ENCODE data around the gene GPX8. TPM values are rescaled to one million over a fixed set of nuclear protein-coding genes. Genes with fewer than 3 reads are reported as not detected.

Gene GPX8
- total and polyA plus RNA-seq, 4 donors, result 0.68 to 1.2 (median 1.0) TPM

GRCh38 chr5:55172051-55172899 lies 12.3 kb downstream of the GPX8 start:
- 8% methylated on average over 15 of the region's 15 CpGs for WGBS
- peak; percentile 53 for DNase-seq (ENCODE audit: low spot score)
- H3K27me3 ChIP-seq (ENCODE audit: control insufficient read depth in 4 of 4, insufficient read depth in 4 of 4, low read length in 3 of 4), result peaks cover 0 to 10% (median 3%) of the 10 kb centered on the region in 4 donors

More at GRCh38 chr5:55172051-55172899, 12.3 kb downstream of the GPX8 start:
- Histone ChIP-seq H3K4me3 (ENCODE audit: low read depth in 1 of 3, low read length in 3 of 3) (peak overlapping the region; percentile 37 to 57 (median 55)), H3K36me3 (ENCODE audit: control insufficient read depth in 4 of 4, insufficient read depth in 3 of 4, low read depth in 1 of 4, low read length in 3 of 4) (no peaks in the 10 kb centered on the region), H3K9ac (ENCODE audit: low read depth in 1 of 2, low read length in 2 of 2) (no peak overlapping the region), H3K9me3 (ENCODE audit: control insufficient read depth in 4 of 4, low read length in 3 of 4) (no peaks in the 10 kb centered on the region), H3K27ac (ENCODE audit: low read depth in 1 of 2, low read length in 2 of 2) (no peak overlapping the region), H3K4me1 (ENCODE audit: control insufficient read depth in 4 of 4, insufficient read depth in 4 of 4, low read length in 3 of 4) (peaks cover 10 to 32% (median 29%) of the 10 kb centered on the region in 4 donors)
- TF ChIP-seq NR2F2 (IDR thresholded peaks at IDR 0.05) (no peak), HNF4A (conservative IDR thresholded peaks at IDR 0.05) (no peak), ZBTB33 (IDR thresholded peaks at IDR 0.05) (no peak), FOXA1 (IDR thresholded peaks at IDR 0.05) (peak; percentile 13), JUND (IDR thresholded peaks at IDR 0.05) (no peak), MAX (IDR thresholded peaks at IDR 0.05) (peak; percentile 33), TAF1 (conservative IDR thresholded peaks at IDR 0.05) (no peak), SP1 (IDR thresholded peaks at IDR 0.05) (no peak), FOXA2 (IDR thresholded peaks at IDR 0.05) (no peak), RXRA (IDR thresholded peaks at IDR 0.05) (no peak), HNF4G (IDR thresholded peaks at IDR 0.05) (no peak), EGR1 (IDR thresholded peaks at IDR 0.05; ENCODE audit: low read depth in 2 of 2) (no peak), RAD21 (IDR thresholded peaks at IDR 0.05) (peak; percentile 97 to 98), GABPA (IDR thresholded peaks at IDR 0.05 in 1 of 2, conservative IDR thresholded peaks at IDR 0.05 in 1 of 2) (no peak), YY1 (IDR thresholded peaks at IDR 0.05) (no peak), CTCF (IDR thresholded peaks at IDR 0.05; ENCODE audit: low read depth, low read length, missing input control) (peak; percentile 89), ATF3 (IDR thresholded peaks at IDR 0.05) (no peak), REST (IDR thresholded peaks at IDR 0.05) (no peak)

Measured in liver (tissue), 9 donors.